Fibroblast of villous mesenchyme (primary cell): Measurements from ENCODE around the gene ZNF655. TPM values are rescaled to one million over a fixed set of nuclear protein-coding genes. Genes with fewer than 3 reads are reported as not detected.
A peak's percentile ranks its signal among the peaks of the same experiment; 100 is the strongest.

Source experiments
- DNase-seq: peaks from one replicate; pipeline ENCODE4 v3.0.0-alpha.2; 2010; ENCODE audit warnings: low read depth
- H3K4me3 ChIP-seq: 2 replicates; pipeline ENCODE4 v1.5.1; 2011; ENCODE audit warnings: low read depth, mild to moderate bottlenecking, low read length
- CTCF ChIP-seq: IDR thresholded peaks from 2 replicates; pipeline ENCODE4 v1.5.1; 2012; ENCODE audit warnings: low read depth, mild to moderate bottlenecking, low read length; ENCODE audit not compliant: insufficient read depth
- total RNA-seq: library from RNA; depleted of rRNA; stranded (reverse); fragments of >200 nt; gene quantifications from 2 replicates; pipeline ENCODE4 v1.2.3, GENCODE V29; 2012

The ZNF655 gene
- total RNA-seq, 1 donor, result 88.5 TPM

GRCh38 chr7:99551767-99552463 is 6.5 kb upstream of the ZNF655 start, which contains the start of gene FAM200A:
Gene FAM200A, minus strand, starts transcription at chr7:99552114. Its CDS starts 3,707 bp downstream, at chr7:99548407.
- peak; percentile 90 for DNase-seq
- H3K4me3 ChIP-seq, result peak within 1 kb of the TSS; percentile 99
- TF ChIP-seq CTCF, result no peak

GRCh38 chr7:99553039-99553438 is 5.4 kb upstream of the ZNF655 start:
- no peak for TF ChIP-seq CTCF

GRCh38 chr7:99554939-99555338 is 3.5 kb upstream of the ZNF655 start:
- DNase-seq, result no peak
- no peak overlapping the region for H3K4me3 ChIP-seq
- TF ChIP-seq CTCF, result no peak

More at GRCh38 chr7:99553039-99553438, 5.4 kb upstream of the ZNF655 start:
- DNase-seq, result no peak
- no peak overlapping the region for H3K4me3 ChIP-seq

GRCh38 chr7:99557196-99557607 is 1.2 kb upstream of the ZNF655 start:
- no peak for DNase-seq
- H3K4me3 ChIP-seq, result peak overlapping the region; percentile 92
- TF ChIP-seq CTCF, result no peak

- no peak for TF ChIP-seq CTCF
- H3K4me3 ChIP-seq, result peak overlapping the region; percentile 92
- no peak for DNase-seq
These were observed 519 bp upstream of the ZNF655 start for GRCh38 chr7:99557940-99558305.

GRCh38 chr7:99559175-99559915 is 903 bp downstream of the ZNF655 start:
- peak; percentile 59 for DNase-seq
- H3K4me3 ChIP-seq, result peak overlapping the region; percentile 92
- no peak for TF ChIP-seq CTCF
